Measurements from ENCODE around the gene SLAMF1.

SLAMF1 gene

GRCh38 chr1:160671603-160672517 lies 25.0 kb upstream of the SLAMF1 start:
- H3K4me3 Mint-ChIP-seq = no peak overlapping the region
- DNase-seq (no peak), ATAC-seq (replicated peaks) (no peak)
- peaks cover 14 to 15% of the 10 kb centered on the region in 2 donors for H3K4me1 Mint-ChIP-seq
- peaks cover 1 to 3% of the 10 kb centered on the region in 2 donors for H3K9me3 Mint-ChIP-seq
- peaks cover 23 to 35% of the 10 kb centered on the region in 2 donors for H3K36me3 Mint-ChIP-seq
- no peaks in the 10 kb centered on the region for H3K27me3 Mint-ChIP-seq
- H3K27ac Mint-ChIP-seq = no peak overlapping the region

- H3K27me3 Mint-ChIP-seq = no peaks in the 10 kb centered on the region
- no peak for DNase-seq
- H3K9me3 Mint-ChIP-seq = peaks cover 1 to 3% of the 10 kb centered on the region in 2 donors
- H3K27ac Mint-ChIP-seq = no peak overlapping the region
- no peak overlapping the region for H3K4me3 Mint-ChIP-seq
- ATAC-seq (replicated peaks) = no peak
- H3K36me3 Mint-ChIP-seq = peaks cover 21 to 45% of the 10 kb centered on the region in 2 donors
- H3K4me1 Mint-ChIP-seq = peaks cover 19 to 25% of the 10 kb centered on the region in 2 donors
These were observed 23.9 kb upstream of the SLAMF1 start for GRCh38 chr1:160670701-160671100.

GRCh38 chr1:160669802-160670201 lies 23.0 kb upstream of the SLAMF1 start:
- Mint-ChIP-seq H3K36me3 (peaks cover 22 to 47% of the 10 kb centered on the region in 2 donors), H3K4me3 (no peak overlapping the region), H3K4me1 (peaks cover 22 to 34% of the 10 kb centered on the region in 2 donors), H3K27ac (no peak overlapping the region), H3K9me3 (peaks cover 1 to 3% of the 10 kb centered on the region in 2 donors), H3K27me3 (no peaks in the 10 kb centered on the region)
- ATAC-seq (replicated peaks) (no peak), DNase-seq (no peak)

- no peak overlapping the region for H3K4me3 Mint-ChIP-seq
- no peak for ATAC-seq (replicated peaks)
- H3K27ac Mint-ChIP-seq = no peak overlapping the region
- H3K27me3 Mint-ChIP-seq = no peaks in the 10 kb centered on the region
- H3K36me3 Mint-ChIP-seq = peaks cover 22 to 47% of the 10 kb centered on the region in 2 donors
- H3K4me1 Mint-ChIP-seq = peaks cover 25 to 39% of the 10 kb centered on the region in 2 donors
- peaks cover 1 to 3% of the 10 kb centered on the region in 2 donors for H3K9me3 Mint-ChIP-seq
- no peak for DNase-seq
These were observed 22.4 kb upstream of the SLAMF1 start for GRCh38 chr1:160669276-160669675.

GRCh38 chr1:160667896-160668295 lies 21.1 kb upstream of the SLAMF1 start:
- DNase-seq = no peak
- H3K4me1 Mint-ChIP-seq = peaks cover 35 to 53% of the 10 kb centered on the region in 2 donors
- H3K4me3 Mint-ChIP-seq = no peak overlapping the region
- H3K27me3 Mint-ChIP-seq = no peaks in the 10 kb centered on the region
- ATAC-seq (replicated peaks) = no peak
- peaks cover 1 to 3% of the 10 kb centered on the region in 2 donors for H3K9me3 Mint-ChIP-seq
- no peak overlapping the region for H3K27ac Mint-ChIP-seq
- H3K36me3 Mint-ChIP-seq = peaks cover 24 to 52% of the 10 kb centered on the region in 2 donors

- peaks cover 22 to 62% of the 10 kb centered on the region in 2 donors for H3K36me3 Mint-ChIP-seq
- peaks cover 40 to 67% of the 10 kb centered on the region in 2 donors for H3K4me1 Mint-ChIP-seq
- peak overlapping the region; percentile 42 for H3K27ac Mint-ChIP-seq
- H3K27me3 Mint-ChIP-seq = no peaks in the 10 kb centered on the region
- peak overlapping the region in 1 of 2 donors; percentile 22 for H3K4me3 Mint-ChIP-seq
- ATAC-seq (replicated peaks) (no peak), DNase-seq (no peak)
- H3K9me3 Mint-ChIP-seq = peaks cover 1 to 3% of the 10 kb centered on the region in 2 donors
These were observed 19.2 kb upstream of the SLAMF1 start for GRCh38 chr1:160666079-160666442.

GRCh38 chr1:160665330-160666078 lies 18.7 kb upstream of the SLAMF1 start:
- H3K4me3 Mint-ChIP-seq = peak overlapping the region; percentile 22 to 66
- H3K9me3 Mint-ChIP-seq = peaks cover under 1 to 1% of the 10 kb centered on the region in 2 donors
- peaks cover 19 to 62% of the 10 kb centered on the region in 2 donors for H3K36me3 Mint-ChIP-seq
- peaks cover 38 to 65% of the 10 kb centered on the region in 2 donors for H3K4me1 Mint-ChIP-seq
- H3K27me3 Mint-ChIP-seq = no peaks in the 10 kb centered on the region
- no peak for DNase-seq
- H3K27ac Mint-ChIP-seq = peak overlapping the region; percentile 65
- peak; percentile 23 to 38 for ATAC-seq (replicated peaks)

- DNase-seq = peak; percentile 47
- peak overlapping the region; percentile 82 for H3K27ac Mint-ChIP-seq
These were observed 17.8 kb upstream of the SLAMF1 start for GRCh38 chr1:160664573-160665051.

GRCh38 chr1:160662910-160663309 lies 16.1 kb upstream of the SLAMF1 start:
- Mint-ChIP-seq H3K4me3 (no peak overlapping the region), H3K27ac (no peak overlapping the region), H3K9me3 (peaks cover 5 to 6% of the 10 kb centered on the region in 2 donors), H3K4me1 (peaks cover 49 to 80% of the 10 kb centered on the region in 2 donors), H3K36me3 (peaks cover 21 to 66% of the 10 kb centered on the region in 2 donors), H3K27me3 (no peaks in the 10 kb centered on the region)
- DNase-seq (no peak), ATAC-seq (replicated peaks) (no peak)

More at GRCh38 chr1:160664573-160665051, 17.8 kb upstream of the SLAMF1 start:
- peaks cover under 1 to 3% of the 10 kb centered on the region in 2 donors for H3K9me3 Mint-ChIP-seq
- ATAC-seq (replicated peaks) = peak; percentile 88 to 93
- peaks cover 20 to 63% of the 10 kb centered on the region in 2 donors for H3K36me3 Mint-ChIP-seq
- no peaks in the 10 kb centered on the region for H3K27me3 Mint-ChIP-seq
- peaks cover 42 to 72% of the 10 kb centered on the region in 2 donors for H3K4me1 Mint-ChIP-seq
- peak overlapping the region; percentile 35 to 49 for H3K4me3 Mint-ChIP-seq

- no peaks in the 10 kb centered on the region for H3K27me3 Mint-ChIP-seq
- no peak for DNase-seq
- H3K27ac Mint-ChIP-seq = no peak overlapping the region
- H3K36me3 Mint-ChIP-seq = peaks cover 19 to 59% of the 10 kb centered on the region in 2 donors
- no peak for ATAC-seq (replicated peaks)
- H3K4me1 Mint-ChIP-seq = peaks cover 46 to 70% of the 10 kb centered on the region in 2 donors
- no peak overlapping the region for H3K4me3 Mint-ChIP-seq
- H3K9me3 Mint-ChIP-seq = peaks cover 5 to 6% of the 10 kb centered on the region in 2 donors
These were observed 12.7 kb upstream of the SLAMF1 start for GRCh38 chr1:160659566-160659965.

GRCh38 chr1:160658814-160659193 lies 12.0 kb upstream of the SLAMF1 start:
- ATAC-seq (replicated peaks) = no peak
- Mint-ChIP-seq H3K27ac (peak overlapping the region; percentile 5), H3K4me3 (no peak overlapping the region), H3K36me3 (peaks cover 18 to 62% of the 10 kb centered on the region in 2 donors), H3K9me3 (peaks cover 5 to 6% of the 10 kb centered on the region in 2 donors), H3K4me1 (peaks cover 46 to 70% of the 10 kb centered on the region in 2 donors), H3K27me3 (no peaks in the 10 kb centered on the region)
- no peak for DNase-seq

- Mint-ChIP-seq H3K27me3 (no peaks in the 10 kb centered on the region), H3K4me3 (peak overlapping the region in 1 of 2 donors; percentile 11), H3K9me3 (peaks cover 5 to 6% of the 10 kb centered on the region in 2 donors), H3K36me3 (peaks cover 18 to 61% of the 10 kb centered on the region in 2 donors), H3K27ac (peak overlapping the region; percentile 5), H3K4me1 (peaks cover 49 to 70% of the 10 kb centered on the region in 2 donors)
- DNase-seq (no peak), ATAC-seq (replicated peaks) (no peak)
These were observed 11.4 kb upstream of the SLAMF1 start for GRCh38 chr1:160658162-160658813.

- Mint-ChIP-seq H3K36me3 (peaks cover 18 to 59% of the 10 kb centered on the region in 2 donors), H3K4me1 (peaks cover 52 to 70% of the 10 kb centered on the region in 2 donors), H3K4me3 (no peak overlapping the region), H3K27ac (peak overlapping the region; percentile 3), H3K27me3 (no peaks in the 10 kb centered on the region), H3K9me3 (peaks cover 5 to 6% of the 10 kb centered on the region in 2 donors)
- DNase-seq (no peak), ATAC-seq (replicated peaks) (no peak)
These were observed 10.5 kb upstream of the SLAMF1 start for GRCh38 chr1:160657250-160657781.

Data from stimulated activated naive B cell treated with anti-CD40 and anti-IgM and Interleukin-4, amounts not matched to agents 10 μg/mL and 1 μg/mL and 100 μg/mL, for 72 hours (primary cell).